GM12875 (cell line): ENCODE results near the gene RACK1.

Source experiments
- H3K4me3 ChIP-seq: one replicate; pipeline ENCODE4 v1.5.1; 2011; ENCODE audit warnings: low read depth, low read length, control low read depth
- CTCF ChIP-seq: IDR thresholded peaks from 2 replicates; pipeline ENCODE4 v1.5.1; 2011; ENCODE audit warnings: low read depth, mild to moderate bottlenecking, control low read depth, inconsistent platforms, low read length, moderate library complexity, borderline replicate concordance; ENCODE audit not compliant: insufficient read depth

The RACK1 gene

GRCh38 chr5:181229996-181230395 is 13.7 kb downstream of the RACK1 start:
- no peak overlapping the region for H3K4me3 ChIP-seq
- TF ChIP-seq CTCF = no peak

- TF ChIP-seq CTCF = no peak
- H3K4me3 ChIP-seq = peak overlapping the region; percentile 70
Observed at GRCh38 chr5:181224390-181225229, 19.1 kb downstream of the RACK1 start.

GRCh38 chr5:181223729-181224389 is 19.8 kb downstream of the RACK1 start:
- TF ChIP-seq CTCF = no peak
- H3K4me3 ChIP-seq = peak overlapping the region; percentile 70

GRCh38 chr5:181223058-181223728 is 20.5 kb downstream of the RACK1 start, which contains the start of gene TRIM41:
Gene TRIM41, plus strand, starts transcription at chr5:181223281. Its CDS starts 719 bp downstream, at chr5:181224000.
- H3K4me3 ChIP-seq = peak within 1 kb of the TSS; percentile 70
- no peak for TF ChIP-seq CTCF

- peak overlapping the region; percentile 70 for H3K4me3 ChIP-seq
- no peak for TF ChIP-seq CTCF
Observed at GRCh38 chr5:181222630-181223057, 21.1 kb downstream of the RACK1 start.

- peak overlapping the region; percentile 70 for H3K4me3 ChIP-seq
- no peak for TF ChIP-seq CTCF
Observed at GRCh38 chr5:181221792-181222629, 21.7 kb downstream of the RACK1 start.
